Measurements from ENCODE around the gene CCDC88C.

CCDC88C gene

DNA sequence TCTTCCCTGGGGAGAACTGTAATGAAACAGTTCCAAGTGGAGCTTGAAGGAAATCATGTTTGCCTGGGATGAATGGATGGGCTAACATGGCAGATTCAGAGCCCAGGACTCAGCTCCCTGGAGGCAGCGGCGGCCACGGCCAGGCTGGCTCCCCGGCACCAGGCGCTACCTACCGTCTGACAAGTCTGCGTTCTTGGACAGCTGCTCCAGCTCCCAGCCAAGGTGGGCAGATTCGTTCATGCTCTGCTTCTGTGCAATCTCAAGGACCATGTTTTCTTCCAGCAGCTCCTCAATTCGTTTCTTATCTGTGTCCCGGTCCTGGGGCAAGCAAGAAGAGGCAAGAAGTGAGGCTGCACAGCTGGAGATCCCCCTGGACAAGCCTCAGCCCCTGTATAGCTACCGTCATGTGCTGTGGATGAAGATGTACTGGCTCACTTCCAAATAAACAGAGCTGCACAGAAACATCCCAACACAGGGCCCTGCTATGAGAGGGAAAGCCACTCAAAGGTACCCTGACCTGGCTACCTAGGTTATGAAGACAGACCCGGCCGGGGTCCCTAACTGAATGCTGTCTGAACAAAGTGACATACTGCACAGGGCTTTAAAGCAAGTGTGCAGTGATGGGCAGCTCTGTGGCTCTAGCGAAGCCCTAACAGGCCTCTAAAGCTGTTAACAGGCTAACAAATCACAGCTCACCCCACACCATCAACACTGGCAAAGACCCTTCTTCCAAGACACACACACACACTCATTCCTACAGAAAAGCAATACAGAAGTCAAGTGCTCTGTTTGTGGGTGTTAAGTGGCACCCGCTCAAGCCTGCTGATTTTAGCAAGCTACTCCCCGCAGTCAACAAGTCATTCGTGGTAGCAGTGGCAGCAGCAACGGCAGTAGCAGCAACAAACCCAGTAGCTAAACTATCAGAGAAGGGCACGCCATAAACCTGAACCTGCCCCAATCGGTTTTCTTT lies 92.7 kb downstream of the CCDC88C start:
- peak overlapping the region in 4 of 7 experiments; percentile 43 to 64 (median 50) for H3K4me3 ChIP-seq (ENCODE audit: control insufficient read depth in 1 of 7, extremely low read depth in 1 of 7, insufficient read depth in 4 of 7, low read depth in 2 of 7, low read length in 6 of 7)
- no peaks in the 10 kb centered on the region for H3K27me3 ChIP-seq (replicated peaks in 2 of 5; ENCODE audit: control insufficient read depth in 4 of 5, insufficient read depth in 5 of 5, low read length in 4 of 5)
- H3K36me3 ChIP-seq (ENCODE audit: control insufficient read depth in 4 of 4, insufficient read depth in 4 of 4, low read length in 3 of 4), result peaks cover 2 to 64% (median 43%) of the 10 kb centered on the region in 4 experiments
- no peaks in the 10 kb centered on the region for H3K9me3 ChIP-seq (ENCODE audit: control extremely low read depth in 1 of 5, control insufficient read depth in 4 of 5, insufficient read depth in 2 of 5, low read depth in 1 of 5, low read length in 4 of 5)
- ChIA-PET POLR2A (interaction anchor here (0.5 to 1.9 kb wide), 4 partner anchors 26 to 267 kb away, joined by 3 to 8 read pairs (median 4); partner anchors contain the start of gene CCDC88C), CTCF (interaction anchor here (0.7 to 11.5 kb wide), 21 partner anchors 7 to 96 kb away, joined by 3 to 268 read pairs (median 4); partner anchors contain the start of gene CCDC88C)
- DNase-seq, result no peak
- peak overlapping the region; percentile 76 to 85 for H3K27ac ChIP-seq (ENCODE audit: insufficient read depth in 1 of 2, low read depth in 1 of 2, low read length in 2 of 2, poor library complexity in 1 of 2, severe bottlenecking in 2 of 2)
- WGBS (ENCODE audit: insufficient coverage), result 71% methylated on average over 19 of the region's 20 CpGs
- H3K4me1 ChIP-seq (ENCODE audit: control extremely low read depth in 1 of 4, control insufficient read depth in 4 of 4, insufficient read depth in 4 of 4, low read length in 3 of 4), result peaks cover 15 to 76% (median 70%) of the 10 kb centered on the region in 4 experiments

DNA sequence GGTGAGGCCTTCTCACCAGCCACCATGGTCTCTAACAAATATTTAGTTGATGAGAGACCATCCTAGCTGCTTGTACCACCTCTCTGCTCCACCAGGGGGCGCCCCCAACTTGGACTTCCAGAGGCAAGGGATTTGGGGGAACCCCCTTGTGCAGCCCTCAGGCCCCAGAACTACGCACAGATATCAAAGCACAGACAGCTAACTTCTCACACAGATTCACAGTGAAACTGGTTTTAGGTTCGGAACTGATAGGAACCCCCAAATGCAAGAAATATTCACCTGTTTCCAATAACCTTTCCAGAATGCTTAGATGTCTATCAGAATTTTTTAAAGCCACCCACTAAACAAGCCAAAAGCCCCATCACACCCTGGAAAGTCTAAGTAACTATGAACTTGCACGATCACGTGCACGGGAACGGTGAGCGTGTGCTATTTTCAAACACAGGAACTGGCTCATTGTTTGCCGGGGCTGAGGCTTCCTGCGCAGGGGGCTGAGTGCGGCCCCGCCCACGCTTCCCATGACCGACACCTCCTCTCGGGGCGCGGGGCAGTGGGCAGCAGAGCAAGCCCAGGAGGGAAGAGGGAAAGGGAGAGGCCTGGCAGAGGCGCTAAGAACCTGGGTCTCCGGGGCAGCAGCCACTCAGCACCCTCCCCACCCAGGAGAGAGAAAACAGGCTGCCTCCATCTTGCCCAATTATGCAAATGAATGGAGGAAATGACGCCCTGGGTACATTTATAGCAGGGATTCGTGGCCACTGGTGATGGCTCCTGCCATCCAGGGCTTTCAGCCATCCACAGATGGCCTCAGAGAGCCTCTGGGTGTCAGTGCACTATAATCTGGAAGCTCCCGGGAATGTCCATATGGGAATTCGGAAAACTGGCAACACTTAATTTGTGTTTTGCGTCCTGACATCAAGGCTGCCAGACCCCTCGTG lies 93.7 kb downstream of the CCDC88C start:
- POLR2A ChIA-PET, result interaction anchor here (0.7 to 1.9 kb wide), 3 partner anchors 94 to 266 kb away, joined by 4 to 8 read pairs (median 4); partner anchors contain the start of gene CCDC88C
- Histone ChIP-seq H3K4me1 (ENCODE audit: control extremely low read depth in 1 of 4, control insufficient read depth in 4 of 4, insufficient read depth in 4 of 4, low read length in 3 of 4) (peaks cover 15 to 67% (median 63%) of the 10 kb centered on the region in 4 experiments), H3K27ac (ENCODE audit: insufficient read depth in 1 of 2, low read depth in 1 of 2, low read length in 2 of 2, poor library complexity in 1 of 2, severe bottlenecking in 2 of 2) (peak overlapping the region; percentile 76 to 85), H3K27me3 (replicated peaks in 2 of 5; ENCODE audit: control insufficient read depth in 4 of 5, insufficient read depth in 5 of 5, low read length in 4 of 5) (no peaks in the 10 kb centered on the region), H3K36me3 (ENCODE audit: control insufficient read depth in 4 of 4, insufficient read depth in 4 of 4, low read length in 3 of 4) (peaks cover 7 to 68% (median 44%) of the 10 kb centered on the region in 4 experiments), H3K9me3 (ENCODE audit: control extremely low read depth in 1 of 5, control insufficient read depth in 4 of 5, insufficient read depth in 2 of 5, low read depth in 1 of 5, low read length in 4 of 5) (no peaks in the 10 kb centered on the region), H3K4me3 (ENCODE audit: control insufficient read depth in 1 of 7, extremely low read depth in 1 of 7, insufficient read depth in 4 of 7, low read depth in 2 of 7, low read length in 6 of 7) (peak overlapping the region in 5 of 7 experiments; percentile 11 to 64 (median 49))
- WGBS (ENCODE audit: insufficient coverage), result 17% methylated on average over 13 of the region's 25 CpGs
- DNase-seq, result peak; percentile 92 to 96 (median 95)
- CTCF ChIA-PET, result interaction anchor here (0.6 to 11.5 kb wide), 25 partner anchors 8 to 160 kb away, joined by 3 to 268 read pairs (median 4); partner anchors contain the start of gene CCDC88C

DNA sequence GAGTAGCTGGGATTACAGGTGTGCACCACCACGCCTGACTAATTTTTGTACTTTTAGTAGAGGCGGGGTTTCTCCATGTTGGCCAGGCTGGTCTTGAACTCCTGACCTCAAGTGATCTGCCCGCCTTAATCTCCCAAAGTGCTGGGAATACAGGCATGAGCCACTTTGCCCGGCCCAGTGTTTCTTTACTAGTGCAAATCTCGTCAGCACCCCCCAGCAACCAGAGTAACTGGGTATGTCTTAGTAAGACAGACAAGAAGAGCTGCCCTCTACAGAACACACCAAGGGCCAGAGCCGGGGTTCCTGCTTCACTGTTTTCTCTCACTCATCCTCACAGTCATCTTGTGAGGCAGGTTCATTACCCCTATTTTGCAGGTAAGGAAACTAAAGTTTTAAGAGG lies 94.6 kb downstream of the CCDC88C start:
- 90% methylated on average over 2 of the region's 6 CpGs for WGBS (ENCODE audit: insufficient coverage)
- peak overlapping the region in 3 of 7 experiments; percentile 3 to 31 (median 8) for H3K4me3 ChIP-seq (ENCODE audit: control insufficient read depth in 1 of 7, extremely low read depth in 1 of 7, insufficient read depth in 4 of 7, low read depth in 2 of 7, low read length in 6 of 7)
- no peaks in the 10 kb centered on the region for H3K27me3 ChIP-seq (replicated peaks in 2 of 5; ENCODE audit: control insufficient read depth in 4 of 5, insufficient read depth in 5 of 5, low read length in 4 of 5)
- peak overlapping the region; percentile 76 to 85 for H3K27ac ChIP-seq (ENCODE audit: insufficient read depth in 1 of 2, low read depth in 1 of 2, low read length in 2 of 2, poor library complexity in 1 of 2, severe bottlenecking in 2 of 2)
- DNase-seq, result no peak
- no peaks in the 10 kb centered on the region for H3K9me3 ChIP-seq (ENCODE audit: control extremely low read depth in 1 of 5, control insufficient read depth in 4 of 5, insufficient read depth in 2 of 5, low read depth in 1 of 5, low read length in 4 of 5)
- peaks cover 9 to 68% (median 42%) of the 10 kb centered on the region in 4 experiments for H3K36me3 ChIP-seq (ENCODE audit: control insufficient read depth in 4 of 4, insufficient read depth in 4 of 4, low read length in 3 of 4)
- H3K4me1 ChIP-seq (ENCODE audit: control extremely low read depth in 1 of 4, control insufficient read depth in 4 of 4, insufficient read depth in 4 of 4, low read length in 3 of 4), result peaks cover 19 to 68% (median 65%) of the 10 kb centered on the region in 4 experiments
- ChIA-PET CTCF (interaction anchor here (0.6 to 11.5 kb wide), 15 partner anchors 8 to 161 kb away, joined by 3 to 268 read pairs (median 5); partner anchors contain the start of gene CCDC88C), POLR2A (interaction anchor here (1.9 kb wide), 1 partner anchor 95 kb away, joined by 8 read pairs; the partner anchor contains the start of gene CCDC88C)

DNA sequence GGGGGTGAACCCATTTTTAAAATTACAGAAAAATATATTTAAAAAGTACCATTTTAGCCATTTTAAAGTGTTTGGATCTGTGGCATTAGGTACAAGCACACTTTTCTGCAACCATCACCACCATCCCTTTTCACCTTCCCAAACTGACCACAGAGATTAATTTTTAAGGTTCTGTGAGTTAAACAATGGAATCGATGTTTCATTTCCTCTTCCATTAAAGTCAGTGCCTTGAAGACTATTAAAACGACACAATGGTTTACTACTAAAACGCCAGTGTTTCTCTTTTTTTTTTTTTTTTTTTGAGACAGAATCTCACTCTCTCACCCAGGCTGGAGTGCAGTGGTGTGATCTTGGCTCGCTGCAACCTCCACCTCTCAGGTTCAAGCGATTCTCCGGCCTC lies 95.0 kb downstream of the CCDC88C start:
- Histone ChIP-seq H3K4me3 (ENCODE audit: control insufficient read depth in 1 of 7, extremely low read depth in 1 of 7, insufficient read depth in 4 of 7, low read depth in 2 of 7, low read length in 6 of 7) (no peak overlapping the region), H3K9me3 (ENCODE audit: control extremely low read depth in 1 of 5, control insufficient read depth in 4 of 5, insufficient read depth in 2 of 5, low read depth in 1 of 5, low read length in 4 of 5) (no peaks in the 10 kb centered on the region), H3K4me1 (ENCODE audit: control extremely low read depth in 1 of 4, control insufficient read depth in 4 of 4, insufficient read depth in 4 of 4, low read length in 3 of 4) (peaks cover 19 to 69% (median 65%) of the 10 kb centered on the region in 4 experiments), H3K27ac (ENCODE audit: insufficient read depth in 1 of 2, low read depth in 1 of 2, low read length in 2 of 2, poor library complexity in 1 of 2, severe bottlenecking in 2 of 2) (peak overlapping the region; percentile 15 to 85), H3K36me3 (ENCODE audit: control insufficient read depth in 4 of 4, insufficient read depth in 4 of 4, low read length in 3 of 4) (peaks cover 9 to 64% (median 41%) of the 10 kb centered on the region in 4 experiments), H3K27me3 (replicated peaks in 2 of 5; ENCODE audit: control insufficient read depth in 4 of 5, insufficient read depth in 5 of 5, low read length in 4 of 5) (no peaks in the 10 kb centered on the region)
- POLR2A ChIA-PET, result interaction anchor here (1.9 kb wide), 1 partner anchor 95 kb away, joined by 8 read pairs; the partner anchor contains the start of gene CCDC88C
- CTCF ChIA-PET, result interaction anchor here (1.4 to 11.5 kb wide), 6 partner anchors 10 to 99 kb away, joined by 5 to 268 read pairs (median 13); partner anchors contain the start of gene CCDC88C
- 87% methylated on average over 2 of the region's 6 CpGs for WGBS (ENCODE audit: insufficient coverage)
- no peak for DNase-seq

DNA sequence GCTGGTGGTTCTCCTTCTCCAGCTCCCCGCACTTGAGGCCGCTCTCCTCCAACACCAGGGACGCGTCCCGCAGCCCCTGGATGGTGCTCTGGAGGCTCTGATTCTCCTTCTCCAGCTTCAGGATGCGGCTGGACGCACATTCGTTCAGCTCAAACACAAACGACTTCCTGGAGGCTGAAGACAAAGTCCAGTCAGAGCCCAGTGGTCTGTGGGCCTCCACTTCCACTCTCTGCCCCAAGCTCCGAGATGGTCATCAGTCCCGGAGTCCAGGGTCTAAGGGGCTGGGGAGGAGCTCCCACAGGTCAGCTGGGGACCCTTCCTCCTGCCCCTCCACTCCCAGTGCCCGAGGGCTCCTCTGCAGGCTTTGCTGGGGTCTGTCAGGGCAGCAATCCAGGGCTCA lies 96.5 kb downstream of the CCDC88C start:
- peaks cover 19 to 70% (median 68%) of the 10 kb centered on the region in 4 experiments for H3K4me1 ChIP-seq (ENCODE audit: control extremely low read depth in 1 of 4, control insufficient read depth in 4 of 4, insufficient read depth in 4 of 4, low read length in 3 of 4)
- CTCF ChIA-PET, result interaction anchor here (2.2 to 11.5 kb wide), 2 partner anchors 52 to 100 kb away, joined by 7 to 268 read pairs; partner anchors contain the start of gene CCDC88C
- no peaks in the 10 kb centered on the region for H3K27me3 ChIP-seq (replicated peaks in 2 of 5; ENCODE audit: control insufficient read depth in 4 of 5, insufficient read depth in 5 of 5, low read length in 4 of 5)
- no peak for DNase-seq
- H3K4me3 ChIP-seq (ENCODE audit: control insufficient read depth in 1 of 7, extremely low read depth in 1 of 7, insufficient read depth in 4 of 7, low read depth in 2 of 7, low read length in 6 of 7), result no peak overlapping the region
- peak overlapping the region in 1 of 2 experiments; percentile 85 for H3K27ac ChIP-seq (ENCODE audit: insufficient read depth in 1 of 2, low read depth in 1 of 2, low read length in 2 of 2, poor library complexity in 1 of 2, severe bottlenecking in 2 of 2)
- 91% methylated on average over 11 of the region's 12 CpGs for WGBS (ENCODE audit: insufficient coverage)
- H3K36me3 ChIP-seq (ENCODE audit: control insufficient read depth in 4 of 4, insufficient read depth in 4 of 4, low read length in 3 of 4), result peaks cover 9 to 57% (median 37%) of the 10 kb centered on the region in 4 experiments
- H3K9me3 ChIP-seq (ENCODE audit: control extremely low read depth in 1 of 5, control insufficient read depth in 4 of 5, insufficient read depth in 2 of 5, low read depth in 1 of 5, low read length in 4 of 5), result no peaks in the 10 kb centered on the region
- POLR2A ChIA-PET, result no interaction called here

DNA sequence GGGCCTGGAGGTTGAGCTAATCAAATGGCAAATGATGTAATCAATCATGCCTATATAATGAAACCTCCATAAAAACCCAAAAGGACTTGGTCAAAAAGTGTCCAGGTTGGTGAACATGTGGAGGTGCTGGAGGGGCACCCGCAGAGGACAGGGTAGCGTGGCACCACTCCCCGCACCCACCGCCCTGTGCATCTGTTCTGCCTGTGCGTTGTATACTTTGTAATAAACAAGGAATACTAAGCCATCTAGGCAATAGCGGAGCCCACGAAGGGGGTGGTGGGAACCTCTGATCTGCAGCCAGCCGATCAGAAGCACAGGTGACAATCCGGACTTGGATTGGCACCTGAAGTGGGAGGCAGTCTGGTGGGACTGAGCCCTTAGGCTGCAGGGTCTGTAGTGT lies 97.4 kb downstream of the CCDC88C start:
- ChIA-PET CTCF (interaction anchor here (1.9 to 11.5 kb wide), 4 partner anchors 9 to 101 kb away, joined by 5 to 268 read pairs (median 8); partner anchors contain the start of gene CCDC88C), POLR2A (interaction anchor here (0.6 kb wide), 2 partner anchors 60 to 65 kb away, joined by 3 to 4 read pairs; no protein-coding TSS in a partner anchor)
- Histone ChIP-seq H3K27ac (ENCODE audit: insufficient read depth in 1 of 2, low read depth in 1 of 2, low read length in 2 of 2, poor library complexity in 1 of 2, severe bottlenecking in 2 of 2) (no peak overlapping the region), H3K4me3 (ENCODE audit: control insufficient read depth in 1 of 7, extremely low read depth in 1 of 7, insufficient read depth in 4 of 7, low read depth in 2 of 7, low read length in 6 of 7) (no peak overlapping the region), H3K4me1 (ENCODE audit: control extremely low read depth in 1 of 4, control insufficient read depth in 4 of 4, insufficient read depth in 4 of 4, low read length in 3 of 4) (peaks cover 19 to 70% (median 68%) of the 10 kb centered on the region in 4 experiments), H3K36me3 (ENCODE audit: control insufficient read depth in 4 of 4, insufficient read depth in 4 of 4, low read length in 3 of 4) (peaks cover 9 to 58% (median 32%) of the 10 kb centered on the region in 4 experiments), H3K27me3 (replicated peaks in 2 of 5; ENCODE audit: control insufficient read depth in 4 of 5, insufficient read depth in 5 of 5, low read length in 4 of 5) (no peaks in the 10 kb centered on the region), H3K9me3 (ENCODE audit: control extremely low read depth in 1 of 5, control insufficient read depth in 4 of 5, insufficient read depth in 2 of 5, low read depth in 1 of 5, low read length in 4 of 5) (no peaks in the 10 kb centered on the region)
- WGBS (ENCODE audit: insufficient coverage), result 99% methylated on average over 9 of the region's 9 CpGs
- no peak for DNase-seq

All from common myeloid progenitor, CD34-positive (primary cell).